ENCODE data around the gene PRR33.
"Not testable (repeated sequence)": the region's sequence is repeated elsewhere in the genome, so short reads cannot be mapped to it uniquely, and the experiment has no call there.

GRCh38 chr11:1874441-1875092 lies 17.1 kb downstream of the PRR33 start:
- not testable (repeated sequence) for TF ChIP-seq CTCF (conservative IDR thresholded peaks at IDR 0.05 in 1 of 2, IDR thresholded peaks at IDR 0.05 in 1 of 2; ENCODE audit: extremely low read depth in 1 of 2, insufficient read depth in 1 of 2, low read depth in 1 of 2, low read length in 2 of 2); EZH2 (IDR thresholded peaks at IDR 0.05; ENCODE audit: borderline replicate concordance, low read length)

Measured in mammary epithelial cell (primary cell).